Keratinocyte (primary cell): ENCODE measurements around the gene GXYLT2. TPM values are rescaled to one million over a fixed set of nuclear protein-coding genes. Genes with fewer than 3 reads are reported as not detected.

Source experiments
- DNase-seq: peaks from one replicate; pipeline ENCODE4 v3.0.0-alpha.2; 2011; ENCODE audit warnings: low read depth, missing footprints, low spot score
- FAIRE-seq: peaks from 2 replicates; lab custom pipeline; 2011; peaks lifted over from hg19 to GRCh38; lab: Jason Lieb, UNC
- H2AFZ ChIP-seq: 2 replicates; pipeline ENCODE4 v1.6.0; 2012; ENCODE audit warnings: low read length, control low read depth, inconsistent platforms; ENCODE audit not compliant: control insufficient read depth
- H3K27ac ChIP-seq: 2 replicates; pipeline ENCODE4 v1.5.1; 2011; ENCODE audit warnings: low read length; ENCODE audit not compliant: control insufficient read depth, insufficient read depth
- H3K27me3 ChIP-seq: 3 replicates; pipeline ENCODE4 v1.6.0; 2011; ENCODE audit warnings: low read length; ENCODE audit not compliant: control insufficient read depth, insufficient read depth; ENCODE audit errors: extremely low read depth
- H3K36me3 ChIP-seq, 2 experiments: 2 replicates in 1 of 2; 3 replicates in 1 of 2; pipeline ENCODE4 v1.5.1; 2011; ENCODE audit warnings: low read length in 2 of 2, mild to moderate bottlenecking in 1 of 2; ENCODE audit not compliant: control insufficient read depth in 2 of 2, insufficient read depth in 2 of 2; ENCODE audit errors: extremely low read depth in 1 of 2
- H3K4me1 ChIP-seq: 3 replicates; pipeline ENCODE4 v1.5.1; 2011; ENCODE audit warnings: low read length; ENCODE audit not compliant: control insufficient read depth, insufficient read depth; ENCODE audit errors: extremely low read depth
- H3K4me2 ChIP-seq: 3 replicates; pipeline ENCODE4 v1.6.0; 2011; ENCODE audit warnings: low read depth, low read length; ENCODE audit not compliant: control insufficient read depth, insufficient read depth; ENCODE audit errors: extremely low read depth
- H3K4me3 ChIP-seq, 3 experiments: fragments of 200-600 bp in 1 of 3; sonication (generic) in 1 of 3; 2 replicates in 2 of 3; 3 replicates in 1 of 3; pipeline ENCODE4 v1.5.1; 2011 to 2016; ENCODE audit warnings: low read length in 3 of 3, mild to moderate bottlenecking in 3 of 3, control low read depth in 2 of 3, inconsistent platforms in 1 of 3, low read depth in 1 of 3, mixed read lengths in 1 of 3, mixed run types in 1 of 3, moderate library complexity in 1 of 3; ENCODE audit not compliant: control insufficient read depth in 2 of 3, insufficient read depth in 2 of 3; ENCODE audit errors: extremely low read depth in 1 of 3
- H3K79me2 ChIP-seq: 2 replicates; pipeline ENCODE4 v1.6.0; 2012; ENCODE audit warnings: low read length; ENCODE audit not compliant: control insufficient read depth, insufficient read depth
- H3K9ac ChIP-seq: 3 replicates; pipeline ENCODE4 v1.6.0; 2011; ENCODE audit warnings: low read length; ENCODE audit not compliant: control insufficient read depth, insufficient read depth; ENCODE audit errors: extremely low read depth
- H3K9me1 ChIP-seq: 3 replicates; pipeline ENCODE4 v1.6.0; 2011; ENCODE audit warnings: low read length; ENCODE audit not compliant: control insufficient read depth, insufficient read depth; ENCODE audit errors: extremely low read depth
- H3K9me3 ChIP-seq: 2 replicates; pipeline ENCODE4 v1.5.1; 2012; ENCODE audit warnings: low read depth, low read length; ENCODE audit not compliant: control insufficient read depth
- H4K20me1 ChIP-seq: 3 replicates; pipeline ENCODE4 v1.6.0; 2011; ENCODE audit warnings: low read length; ENCODE audit not compliant: control insufficient read depth, insufficient read depth; ENCODE audit errors: extremely low read depth
- EZH2 ChIP-seq: IDR thresholded peaks from one replicate; pipeline ENCODE4 v1.6.1; 2012; ENCODE audit warnings: inconsistent platforms, mild to moderate bottlenecking, low read length, moderate library complexity
- dilution Hi-C: fragments of 300-500 bp; cut with MboI; formaldehyde crosslinking; loops from one replicate; pipeline ENCODE4 v1.7.0; 2020; ENCODE audit warnings: low sequenced_read_pairs; ENCODE audit not compliant: extremely low pct_ligation_motif_present
- polyA plus RNA-seq, 5 experiments: library from polyadenylated mRNA; depleted of rRNA in 3 of 5; stranded (reverse) in 3 of 5; stranded (forward) in 1 of 5; unstranded in 1 of 5; fragments of >200 nt; gene quantifications; 1 replicate in 1 of 5; 2 replicates in 3 of 5; 3 replicates in 1 of 5; pipeline versions ENCODE4 v1.2.1 to v1.2.3, GENCODE V29; 2011 to 2012; ENCODE audit warnings: missing spikeins in 2 of 5, low read depth in 1 of 5, low replicate concordance in 1 of 5
- TF ChIP-seq, protein P1 (sequence below), 3 experiments: IDR thresholded peaks in 1 of 3; conservative IDR thresholded peaks in 1 of 3; optimal IDR thresholded peaks in 1 of 3; 2 replicates in 2 of 3; 3 replicates in 1 of 3; pipeline versions ENCODE3 to v1.5.1; 2011; ENCODE audit warnings: low read length in 3 of 3, mild to moderate bottlenecking in 3 of 3, moderate library complexity in 2 of 3, control low read depth in 1 of 3, inconsistent platforms in 1 of 3; ENCODE audit not compliant: insufficient read depth in 2 of 3; ENCODE audit errors: extremely low read depth in 1 of 3

Gene GXYLT2
- polyA plus RNA-seq, 1 donor (not counting 4 experiments of a cell fraction or from before 2014, with no cell fraction given) = 1.4 TPM

DNA sequence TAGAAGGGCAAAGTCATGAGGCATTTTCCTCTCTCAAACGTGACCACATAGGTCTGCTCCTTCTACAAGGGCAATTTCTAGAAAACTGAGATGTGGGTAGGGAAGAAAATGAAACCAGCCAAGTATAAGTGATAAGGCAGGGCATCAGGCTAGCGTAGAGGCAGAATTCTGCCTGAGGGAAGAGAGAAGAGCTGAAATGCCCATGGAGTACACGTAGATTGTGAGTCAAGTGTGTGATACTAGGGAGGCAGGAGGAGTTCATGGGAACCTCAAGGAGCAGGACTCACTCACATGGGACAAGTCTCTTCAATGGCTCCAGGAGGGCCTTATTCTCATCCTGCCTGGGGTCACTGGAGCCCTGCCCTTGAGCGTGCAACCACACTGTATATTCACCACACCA, 73.9 kb downstream of the GXYLT2 start:
- H3K27ac ChIP-seq = no peak overlapping the region
- no peaks in the 10 kb centered on the region for H3K79me2 ChIP-seq
- no peak for DNase-seq
- no peak overlapping the region for H3K9ac ChIP-seq
- FAIRE-seq = no peak
- no peaks in the 10 kb centered on the region for H3K36me3 ChIP-seq
- no peaks in the 10 kb centered on the region for H3K4me1 ChIP-seq
- no peak for TF ChIP-seq EZH2
- TF ChIP-seq, protein P1, sequence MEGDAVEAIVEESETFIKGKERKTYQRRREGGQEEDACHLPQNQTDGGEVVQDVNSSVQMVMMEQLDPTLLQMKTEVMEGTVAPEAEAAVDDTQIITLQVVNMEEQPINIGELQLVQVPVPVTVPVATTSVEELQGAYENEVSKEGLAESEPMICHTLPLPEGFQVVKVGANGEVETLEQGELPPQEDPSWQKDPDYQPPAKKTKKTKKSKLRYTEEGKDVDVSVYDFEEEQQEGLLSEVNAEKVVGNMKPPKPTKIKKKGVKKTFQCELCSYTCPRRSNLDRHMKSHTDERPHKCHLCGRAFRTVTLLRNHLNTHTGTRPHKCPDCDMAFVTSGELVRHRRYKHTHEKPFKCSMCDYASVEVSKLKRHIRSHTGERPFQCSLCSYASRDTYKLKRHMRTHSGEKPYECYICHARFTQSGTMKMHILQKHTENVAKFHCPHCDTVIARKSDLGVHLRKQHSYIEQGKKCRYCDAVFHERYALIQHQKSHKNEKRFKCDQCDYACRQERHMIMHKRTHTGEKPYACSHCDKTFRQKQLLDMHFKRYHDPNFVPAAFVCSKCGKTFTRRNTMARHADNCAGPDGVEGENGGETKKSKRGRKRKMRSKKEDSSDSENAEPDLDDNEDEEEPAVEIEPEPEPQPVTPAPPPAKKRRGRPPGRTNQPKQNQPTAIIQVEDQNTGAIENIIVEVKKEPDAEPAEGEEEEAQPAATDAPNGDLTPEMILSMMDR (optimal IDR thresholded peaks at IDR 0.05 in 1 of 3, IDR thresholded peaks at IDR 0.05 in 1 of 3, conservative IDR thresholded peaks at IDR 0.05 in 1 of 3; ENCODE audit: extremely low read depth in 1 of 3, insufficient read depth in 2 of 3, low read length in 3 of 3) = no peak
- H3K27me3 ChIP-seq = no peaks in the 10 kb centered on the region
- no peaks in the 10 kb centered on the region for H3K9me3 ChIP-seq
- H4K20me1 ChIP-seq = no peaks in the 10 kb centered on the region
- no peak overlapping the region for H3K4me3 ChIP-seq
- no peaks in the 10 kb centered on the region for H3K9me1 ChIP-seq
- dilution Hi-C loops = no loop called here
- no peak overlapping the region for H2AFZ ChIP-seq
- H3K4me2 ChIP-seq = no peak overlapping the region

DNA sequence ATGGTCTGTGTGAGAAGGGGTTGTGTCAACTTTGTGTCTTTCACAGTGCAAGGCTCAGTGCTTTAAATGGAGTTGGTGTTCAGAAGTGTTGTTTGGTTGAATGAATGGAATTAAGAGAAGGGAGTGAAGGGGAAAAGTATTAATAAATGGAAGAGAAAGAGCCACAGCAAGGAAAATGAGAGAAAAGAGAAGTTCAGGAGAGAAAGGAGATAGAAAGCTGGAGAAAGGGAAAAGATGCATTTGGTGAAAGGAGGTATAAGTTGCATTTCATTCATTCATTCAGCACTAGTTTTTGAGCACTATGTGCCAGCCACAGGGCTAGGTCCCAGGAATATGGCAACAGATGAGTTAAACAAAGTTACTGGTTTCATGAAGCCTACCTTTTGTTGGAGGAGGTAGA, 74.5 kb downstream of the GXYLT2 start:
- Histone ChIP-seq H4K20me1 (no peaks in the 10 kb centered on the region), H3K27me3 (no peaks in the 10 kb centered on the region), H3K27ac (no peak overlapping the region), H2AFZ (no peak overlapping the region), H3K4me2 (no peak overlapping the region), H3K79me2 (no peaks in the 10 kb centered on the region), H3K9ac (no peak overlapping the region), H3K36me3 (no peaks in the 10 kb centered on the region), H3K4me1 (no peaks in the 10 kb centered on the region), H3K9me3 (no peaks in the 10 kb centered on the region), H3K9me1 (no peaks in the 10 kb centered on the region), H3K4me3 (no peak overlapping the region)
- FAIRE-seq (no peak), DNase-seq (no peak)
- dilution Hi-C loops = no loop called here
- no peak for TF ChIP-seq EZH2
- TF ChIP-seq, protein P1 (optimal IDR thresholded peaks at IDR 0.05 in 1 of 3, IDR thresholded peaks at IDR 0.05 in 1 of 3, conservative IDR thresholded peaks at IDR 0.05 in 1 of 3; ENCODE audit: extremely low read depth in 1 of 3, insufficient read depth in 2 of 3, low read length in 3 of 3) = no peak
